H9 (cell line): Measurements from ENCODE around the gene CHCHD6. TPM values are rescaled to one million over a fixed set of nuclear protein-coding genes. Genes with fewer than 3 reads are reported as not detected.

ENCODE experiments used
- DNase-seq: peaks from one replicate; pipeline ENCODE4 v3.0.0-alpha.2; 2017
- H2AFZ ChIP-seq: one replicate; pipeline ENCODE4 v1.6.1; 2013; ENCODE audit warnings: mild to moderate bottlenecking, low read length, control low read depth, moderate library complexity
- H2AK5ac ChIP-seq: 2 replicates; pipeline ENCODE4 v1.6.1; 2013; ENCODE audit warnings: low read length, control low read depth, mixed read lengths; ENCODE audit not compliant: insufficient read length
- H2BK120ac ChIP-seq: one replicate; pipeline ENCODE4 v1.6.1; 2013; ENCODE audit warnings: low read depth, mild to moderate bottlenecking, low read length, control low read depth, inconsistent platforms; ENCODE audit not compliant: poor library complexity, severe bottlenecking
- H2BK12ac ChIP-seq: 2 replicates; pipeline ENCODE4 v1.6.1; 2013; ENCODE audit warnings: low read length, control low read depth, mixed read lengths, low read depth; ENCODE audit not compliant: insufficient read length
- H2BK15ac ChIP-seq: 2 replicates; pipeline ENCODE4 v1.6.1; 2013; ENCODE audit warnings: low read depth, low read length, control low read depth
- H2BK20ac ChIP-seq: one replicate; pipeline ENCODE4 v1.6.1; 2013; ENCODE audit warnings: low read depth, mild to moderate bottlenecking, low read length, control low read depth, inconsistent platforms; ENCODE audit not compliant: poor library complexity, severe bottlenecking
- H2BK5ac ChIP-seq: 2 replicates; pipeline ENCODE4 v1.6.1; 2013; ENCODE audit warnings: low read length, control low read depth, mixed read lengths; ENCODE audit not compliant: insufficient read length
- H3K14ac ChIP-seq: 2 replicates; pipeline ENCODE4 v1.6.1; 2013; ENCODE audit warnings: low read length, control low read depth; ENCODE audit not compliant: insufficient read depth
- H3K18ac ChIP-seq: 2 replicates; pipeline ENCODE4 v1.6.1; 2013; ENCODE audit warnings: low read depth, mild to moderate bottlenecking, mixed read lengths, low read length, control low read depth; ENCODE audit not compliant: insufficient read length
- H3K23ac ChIP-seq: 2 replicates; pipeline ENCODE4 v1.6.1; 2013; ENCODE audit warnings: low read length, control low read depth, mixed read lengths, low read depth; ENCODE audit not compliant: insufficient read length
- H3K23me2 ChIP-seq: 2 replicates; pipeline ENCODE4 v1.6.1; 2013; ENCODE audit warnings: low read depth, mild to moderate bottlenecking, mixed read lengths, low read length, control low read depth; ENCODE audit not compliant: insufficient read length, poor library complexity, severe bottlenecking
- H3K27ac ChIP-seq: 2 replicates; pipeline ENCODE4 v1.5.1; 2013; ENCODE audit warnings: low read length, control low read depth, mixed read lengths, low read depth; ENCODE audit not compliant: insufficient read length
- H3K27me3 ChIP-seq: 2 replicates; pipeline ENCODE4 v1.6.1; 2013; ENCODE audit warnings: low read length, control low read depth, inconsistent platforms; ENCODE audit not compliant: insufficient read depth
- H3K4ac ChIP-seq: 2 replicates; pipeline ENCODE4 v1.6.1; 2013; ENCODE audit warnings: low read depth, mild to moderate bottlenecking, control low read depth, inconsistent platforms, low read length, moderate library complexity
- H3K4me1 ChIP-seq: 2 replicates; pipeline ENCODE4 v1.6.1; 2013; ENCODE audit warnings: low read length, control low read depth, inconsistent platforms; ENCODE audit not compliant: insufficient read depth
- H3K4me2 ChIP-seq: 2 replicates; pipeline ENCODE4 v1.6.1; 2013; ENCODE audit warnings: low read length, control low read depth, mixed read lengths; ENCODE audit not compliant: insufficient read length, insufficient read depth
- H3K56ac ChIP-seq: 2 replicates; pipeline ENCODE4 v1.6.1; 2013; ENCODE audit warnings: low read depth, mild to moderate bottlenecking, mixed read lengths, low read length, control low read depth; ENCODE audit not compliant: insufficient read length
- H3K79me1 ChIP-seq: 2 replicates; pipeline ENCODE4 v1.6.1; 2013; ENCODE audit warnings: low read depth, mild to moderate bottlenecking, moderate library complexity, low read length, control low read depth, inconsistent platforms; ENCODE audit not compliant: insufficient read depth, poor library complexity, severe bottlenecking
- H3K79me2 ChIP-seq: 2 replicates; pipeline ENCODE4 v1.6.1; 2013; ENCODE audit warnings: low read length, control low read depth, inconsistent platforms; ENCODE audit not compliant: insufficient read depth
- H3K9ac ChIP-seq: 2 replicates; pipeline ENCODE4 v1.6.1; 2013; ENCODE audit warnings: low read length, control low read depth, mixed read lengths; ENCODE audit not compliant: insufficient read length; ENCODE audit errors: extremely low read depth
- H3K9me3 ChIP-seq: one replicate; pipeline ENCODE4 v1.6.1; 2013; ENCODE audit warnings: low read depth, low read length, inconsistent platforms; ENCODE audit not compliant: control insufficient read depth
- H3T11ph ChIP-seq: one replicate; pipeline ENCODE4 v1.6.1; 2013; ENCODE audit warnings: mild to moderate bottlenecking, low read length, control low read depth, inconsistent platforms
- H4K20me1 ChIP-seq: one replicate; pipeline ENCODE4 v1.6.1; 2013; ENCODE audit not compliant: control insufficient read depth, insufficient read length, insufficient read depth
- H4K5ac ChIP-seq: 2 replicates; pipeline ENCODE4 v1.6.1; 2013; ENCODE audit warnings: low read depth, mild to moderate bottlenecking, mixed read lengths, low read length, control low read depth; ENCODE audit not compliant: insufficient read length
- H4K8ac ChIP-seq: replicated peaks from 2 replicates; pipeline ENCODE4 v1.6.1; 2013; ENCODE audit warnings: low read length, control low read depth, mixed read lengths, low read depth; ENCODE audit not compliant: insufficient read length
- H4K91ac ChIP-seq: 2 replicates; pipeline ENCODE4 v1.6.1; 2013; ENCODE audit warnings: low read depth, mild to moderate bottlenecking, moderate library complexity, mixed read lengths, low read length, control low read depth; ENCODE audit not compliant: insufficient read length
- H3K27ac Mint-ChIP-seq, 3 experiments: 2 replicates in 2 of 3; 3 replicates in 1 of 3; pipeline ENCODE4 v1.8.0; 2020 to 2021; ENCODE audit warnings: mixed read lengths in 3 of 3, mild to moderate bottlenecking in 1 of 3, moderate library complexity in 1 of 3
- H3K27me3 Mint-ChIP-seq: 2 replicates; pipeline ENCODE4 v1.8.0; 2021; ENCODE audit warnings: low read depth, mild to moderate bottlenecking, moderate library complexity, mixed read lengths
- H3K36me3 Mint-ChIP-seq, 3 experiments: 2 replicates in 2 of 3; 3 replicates in 1 of 3; pipeline ENCODE4 v1.8.0; 2020 to 2021; ENCODE audit warnings: low read depth in 3 of 3, mixed read lengths in 3 of 3; ENCODE audit not compliant: insufficient read depth in 1 of 3
- H3K4me1 Mint-ChIP-seq, 2 experiments: 2 replicates each; pipeline ENCODE4 v1.8.0; 2020; ENCODE audit warnings: mixed read lengths in 2 of 2
- H3K4me3 Mint-ChIP-seq, 2 experiments: 2 replicates in 1 of 2; 3 replicates in 1 of 2; pipeline ENCODE4 v1.8.0; 2020 to 2021; ENCODE audit warnings: mild to moderate bottlenecking in 2 of 2, mixed read lengths in 2 of 2, moderate library complexity in 1 of 2
- H3K9me3 Mint-ChIP-seq, 2 experiments: 2 replicates in 1 of 2; 3 replicates in 1 of 2; pipeline ENCODE4 v1.8.0; 2020; ENCODE audit warnings: mild to moderate bottlenecking in 2 of 2, mixed read lengths in 2 of 2, moderate library complexity in 1 of 2
- WGBS: extraction: QIAGEN DNeasy Blood & Tissue Kit; methylation state at CpG from one replicate; pipeline ENCODE4 v1.1.7; 2013; ENCODE audit warnings: missing lambda C conversion rate, low lambda C conversion rate, mixed read lengths; ENCODE audit not compliant: insufficient read length; ENCODE audit errors: extremely low coverage; 5-methylcytosine and 5-hydroxymethylcytosine counted together
- total RNA-seq: library from RNA; stranded (reverse); gene quantifications from 2 replicates; pipeline ENCODE4 v1.2.1, GENCODE V29; 2021
- TF ChIP-seq, protein P1 (sequence below): fragments of 200-600 bp; sonication (generic); conservative IDR thresholded peaks from 3 replicates; pipeline ENCODE4 v1.8.0; 2021; ENCODE audit warnings: antibody characterized with exemption, mild to moderate bottlenecking

The CHCHD6 gene
- total RNA-seq, 1 experiment from 2014 or later: 34.2 TPM

DNA sequence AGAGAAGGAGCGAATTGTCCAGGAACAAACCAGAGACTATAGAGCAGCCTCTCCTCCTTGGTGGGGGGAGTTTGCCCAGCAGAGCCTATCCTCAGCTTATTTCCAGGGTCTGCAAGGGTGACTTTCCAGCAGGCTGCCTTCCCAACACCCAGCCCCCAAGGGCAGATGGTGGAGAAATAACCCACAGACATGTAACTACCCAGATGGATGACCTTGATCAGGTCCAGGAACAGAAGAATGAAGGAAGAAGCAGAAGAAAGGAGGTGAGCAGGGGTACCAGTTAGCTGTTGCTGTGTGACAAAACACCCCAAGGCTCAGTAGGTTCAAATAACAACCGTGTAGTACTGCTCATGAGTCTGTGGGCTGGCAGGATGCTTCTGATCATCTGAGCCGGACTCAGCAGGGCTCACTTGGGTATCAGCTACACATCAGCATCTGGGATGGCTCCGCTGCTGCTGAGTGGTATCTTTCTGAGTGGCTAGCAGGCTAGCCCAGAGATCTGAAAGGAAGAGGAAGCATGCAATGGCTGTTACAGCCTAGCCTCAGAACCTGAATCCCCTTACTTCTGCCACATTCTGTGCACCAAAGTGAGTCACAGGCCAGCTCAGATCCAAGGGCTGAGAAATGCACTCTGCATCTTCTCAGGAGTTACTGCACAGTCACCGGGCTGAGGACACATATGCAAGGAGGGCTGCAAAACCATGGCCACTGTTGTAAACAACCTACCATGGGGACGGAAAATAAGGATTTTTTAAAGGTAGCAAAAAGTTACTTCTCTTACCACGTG is 26.9 kb upstream of the CHCHD6 start:
- no peak overlapping the region for H3K9ac ChIP-seq
- no peak overlapping the region for H2BK120ac ChIP-seq
- no peak overlapping the region for H3K14ac ChIP-seq
- no peak overlapping the region for H2BK20ac ChIP-seq
- no peak overlapping the region for H3K56ac ChIP-seq
- H2AFZ ChIP-seq: no peak overlapping the region
- H4K5ac ChIP-seq: no peak overlapping the region
- Mint-ChIP-seq H3K4me1 (peaks cover 8 to 21% of the 10 kb centered on the region in 2 experiments), H3K27ac (no peak overlapping the region; a peak in 1 of 7 replicates), H3K4me3 (no peak overlapping the region), H3K27me3 (peaks cover 52% of the 10 kb centered on the region), H3K36me3 (no peaks in the 10 kb centered on the region), H3K9me3 (peaks cover 6% of the 10 kb centered on the region in 2 experiments; a peak in 4 of 5 replicates)
- no peak overlapping the region for H4K8ac ChIP-seq
- H3K27ac ChIP-seq: no peak overlapping the region
- DNase-seq: no peak
- no peaks in the 10 kb centered on the region for H3K9me3 ChIP-seq
- H3K79me1 ChIP-seq: no peaks in the 10 kb centered on the region
- H4K20me1 ChIP-seq: no peaks in the 10 kb centered on the region
- no CpG with 5 or more reads among the region's 7 CpGs for WGBS
- H3K4ac ChIP-seq: no peak overlapping the region
- no peak overlapping the region for H3K4me2 ChIP-seq
- no peak overlapping the region for H4K91ac ChIP-seq
- no peak overlapping the region for H2BK5ac ChIP-seq
- TF ChIP-seq, protein P1, sequence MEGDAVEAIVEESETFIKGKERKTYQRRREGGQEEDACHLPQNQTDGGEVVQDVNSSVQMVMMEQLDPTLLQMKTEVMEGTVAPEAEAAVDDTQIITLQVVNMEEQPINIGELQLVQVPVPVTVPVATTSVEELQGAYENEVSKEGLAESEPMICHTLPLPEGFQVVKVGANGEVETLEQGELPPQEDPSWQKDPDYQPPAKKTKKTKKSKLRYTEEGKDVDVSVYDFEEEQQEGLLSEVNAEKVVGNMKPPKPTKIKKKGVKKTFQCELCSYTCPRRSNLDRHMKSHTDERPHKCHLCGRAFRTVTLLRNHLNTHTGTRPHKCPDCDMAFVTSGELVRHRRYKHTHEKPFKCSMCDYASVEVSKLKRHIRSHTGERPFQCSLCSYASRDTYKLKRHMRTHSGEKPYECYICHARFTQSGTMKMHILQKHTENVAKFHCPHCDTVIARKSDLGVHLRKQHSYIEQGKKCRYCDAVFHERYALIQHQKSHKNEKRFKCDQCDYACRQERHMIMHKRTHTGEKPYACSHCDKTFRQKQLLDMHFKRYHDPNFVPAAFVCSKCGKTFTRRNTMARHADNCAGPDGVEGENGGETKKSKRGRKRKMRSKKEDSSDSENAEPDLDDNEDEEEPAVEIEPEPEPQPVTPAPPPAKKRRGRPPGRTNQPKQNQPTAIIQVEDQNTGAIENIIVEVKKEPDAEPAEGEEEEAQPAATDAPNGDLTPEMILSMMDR: no peak
- H3K23ac ChIP-seq: no peak overlapping the region
- no peaks in the 10 kb centered on the region for H3K79me2 ChIP-seq
- H2BK12ac ChIP-seq: no peak overlapping the region
- no peak overlapping the region for H3K18ac ChIP-seq
- H3K23me2 ChIP-seq: no peaks in the 10 kb centered on the region
- no peak overlapping the region for H3T11ph ChIP-seq
- H2AK5ac ChIP-seq: no peak overlapping the region
- H3K4me1 ChIP-seq: no peaks in the 10 kb centered on the region
- no peaks in the 10 kb centered on the region; the same call in 1 of the 2 replicates for H3K27me3 ChIP-seq
- H2BK15ac ChIP-seq: no peak overlapping the region
